ENCODE measurements around the gene CUBN.

Gene CUBN

DNA sequence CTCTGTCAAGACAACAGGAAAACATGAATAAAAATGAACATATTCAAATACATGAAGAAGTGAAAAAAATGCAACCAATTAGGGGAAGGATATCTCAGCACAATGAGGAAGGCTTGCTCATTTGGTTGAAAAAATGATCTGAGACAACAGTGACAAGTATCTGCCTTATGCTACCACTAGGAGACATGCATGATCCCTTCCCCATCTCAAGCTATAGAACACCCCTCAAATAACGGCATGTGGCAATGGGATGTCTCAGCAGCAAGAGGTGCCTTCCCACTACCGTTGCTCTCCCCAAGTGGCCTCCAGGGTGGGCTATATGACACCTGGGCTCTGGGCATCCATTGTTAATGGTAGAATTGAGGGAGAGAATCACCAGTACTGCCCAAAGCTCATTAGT, 214.3 kb downstream of the CUBN start:
- TF ChIP-seq, protein P1, sequence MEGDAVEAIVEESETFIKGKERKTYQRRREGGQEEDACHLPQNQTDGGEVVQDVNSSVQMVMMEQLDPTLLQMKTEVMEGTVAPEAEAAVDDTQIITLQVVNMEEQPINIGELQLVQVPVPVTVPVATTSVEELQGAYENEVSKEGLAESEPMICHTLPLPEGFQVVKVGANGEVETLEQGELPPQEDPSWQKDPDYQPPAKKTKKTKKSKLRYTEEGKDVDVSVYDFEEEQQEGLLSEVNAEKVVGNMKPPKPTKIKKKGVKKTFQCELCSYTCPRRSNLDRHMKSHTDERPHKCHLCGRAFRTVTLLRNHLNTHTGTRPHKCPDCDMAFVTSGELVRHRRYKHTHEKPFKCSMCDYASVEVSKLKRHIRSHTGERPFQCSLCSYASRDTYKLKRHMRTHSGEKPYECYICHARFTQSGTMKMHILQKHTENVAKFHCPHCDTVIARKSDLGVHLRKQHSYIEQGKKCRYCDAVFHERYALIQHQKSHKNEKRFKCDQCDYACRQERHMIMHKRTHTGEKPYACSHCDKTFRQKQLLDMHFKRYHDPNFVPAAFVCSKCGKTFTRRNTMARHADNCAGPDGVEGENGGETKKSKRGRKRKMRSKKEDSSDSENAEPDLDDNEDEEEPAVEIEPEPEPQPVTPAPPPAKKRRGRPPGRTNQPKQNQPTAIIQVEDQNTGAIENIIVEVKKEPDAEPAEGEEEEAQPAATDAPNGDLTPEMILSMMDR (IDR thresholded peaks at IDR 0.05; ENCODE audit: low read depth, low read length), result no peak
- DNase-seq (ENCODE audit: low read depth in 2 of 2), result no peak
- H3K4me3 ChIP-seq (replicated peaks in 1 of 2; ENCODE audit: low read depth in 2 of 2, low read length in 2 of 2), result no peak overlapping the region

DNA sequence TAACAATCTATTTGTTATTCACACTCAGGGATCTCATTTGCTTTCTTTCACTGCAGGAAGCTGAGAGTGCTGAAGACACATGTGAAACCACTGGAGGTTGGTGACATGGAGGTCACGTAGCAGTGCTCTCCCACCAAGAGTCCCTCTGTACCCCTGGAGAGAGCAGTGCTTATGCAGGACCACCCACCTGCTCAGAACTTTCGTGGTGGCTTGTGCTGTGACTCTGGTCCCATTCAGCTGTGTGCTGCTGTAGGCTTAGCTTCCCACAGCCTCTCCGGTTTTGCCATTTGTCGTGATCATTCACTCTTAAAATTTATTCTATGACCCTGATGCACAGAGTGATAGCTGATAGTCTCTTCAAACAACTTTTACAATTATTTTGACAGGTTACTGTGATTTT, 216.3 kb downstream of the CUBN start:
- no peak for DNase-seq (ENCODE audit: low read depth in 2 of 2)
- TF ChIP-seq, protein P1 (IDR thresholded peaks at IDR 0.05; ENCODE audit: low read depth, low read length), result no peak
- H3K4me3 ChIP-seq (replicated peaks in 1 of 2; ENCODE audit: low read depth in 2 of 2, low read length in 2 of 2), result no peak overlapping the region

DNA sequence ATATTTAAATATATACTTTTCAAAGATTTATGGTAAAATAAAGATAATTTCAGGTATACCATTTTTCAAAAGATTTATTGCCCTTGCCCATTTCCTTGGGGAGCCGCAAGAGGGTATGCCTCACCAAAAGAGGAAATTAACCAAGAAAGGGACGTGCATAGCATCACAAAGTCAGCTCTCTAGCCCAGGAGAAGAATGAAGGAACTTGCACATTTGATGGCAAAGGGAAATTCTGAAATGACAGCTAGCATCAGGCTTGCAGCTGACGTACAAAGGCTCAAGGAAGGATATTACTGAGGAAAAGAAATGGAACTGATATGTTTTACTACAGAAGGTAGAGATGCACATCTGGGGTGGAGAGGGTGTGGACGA, 218.8 kb downstream of the CUBN start:
- H3K4me3 ChIP-seq (replicated peaks in 1 of 2; ENCODE audit: low read depth in 2 of 2, low read length in 2 of 2), result no peak overlapping the region
- TF ChIP-seq, protein P1 (IDR thresholded peaks at IDR 0.05; ENCODE audit: low read depth, low read length), result no peak
- DNase-seq (ENCODE audit: low read depth in 2 of 2), result peak in 1 of 2 donors; percentile 31

DNA sequence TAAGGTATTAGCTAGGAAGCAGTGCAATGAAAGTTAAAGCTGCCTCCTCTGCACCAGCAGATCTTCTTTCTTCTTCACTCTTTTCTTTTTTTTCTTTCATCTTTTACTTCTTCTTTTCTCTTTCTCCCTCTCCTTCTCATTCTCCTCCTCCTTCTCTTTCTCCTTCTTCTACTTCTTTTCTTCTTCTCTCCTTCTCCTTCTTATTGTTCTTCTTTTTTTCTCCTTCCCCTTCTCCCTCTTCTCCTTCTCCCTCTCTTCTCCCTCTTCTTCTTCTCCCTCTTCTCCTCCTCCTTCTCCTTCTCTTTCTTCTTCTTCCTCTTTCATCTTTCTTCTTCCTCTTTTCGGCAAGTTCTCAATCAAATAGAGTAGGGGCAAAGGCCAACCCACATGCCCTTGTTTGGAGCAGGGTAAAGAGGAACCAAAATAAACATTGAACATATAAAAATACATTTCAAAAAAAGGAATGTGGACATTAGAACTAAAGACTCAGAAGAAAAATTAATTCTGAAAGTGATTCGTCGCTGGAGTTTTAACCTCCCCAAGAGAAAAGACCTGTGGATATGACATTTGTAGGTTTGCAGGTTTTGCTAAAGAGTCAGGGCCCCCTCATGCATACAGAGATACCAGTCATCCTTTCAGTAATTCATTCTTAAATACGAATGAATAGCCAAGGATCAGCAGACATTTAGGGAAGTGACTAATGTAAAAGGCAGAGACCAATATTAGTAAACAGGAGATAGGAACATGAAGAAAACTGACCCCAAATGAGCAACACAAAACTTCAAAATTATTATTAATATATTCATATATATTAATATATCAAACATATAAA, 219.4 kb downstream of the CUBN start:
- DNase-seq (ENCODE audit: low read depth in 2 of 2), result peak; percentile 13 to 61
- TF ChIP-seq, protein P1 (IDR thresholded peaks at IDR 0.05; ENCODE audit: low read depth, low read length), result no peak
- no peak overlapping the region for H3K4me3 ChIP-seq (replicated peaks in 1 of 2; ENCODE audit: low read depth in 2 of 2, low read length in 2 of 2)

DNA sequence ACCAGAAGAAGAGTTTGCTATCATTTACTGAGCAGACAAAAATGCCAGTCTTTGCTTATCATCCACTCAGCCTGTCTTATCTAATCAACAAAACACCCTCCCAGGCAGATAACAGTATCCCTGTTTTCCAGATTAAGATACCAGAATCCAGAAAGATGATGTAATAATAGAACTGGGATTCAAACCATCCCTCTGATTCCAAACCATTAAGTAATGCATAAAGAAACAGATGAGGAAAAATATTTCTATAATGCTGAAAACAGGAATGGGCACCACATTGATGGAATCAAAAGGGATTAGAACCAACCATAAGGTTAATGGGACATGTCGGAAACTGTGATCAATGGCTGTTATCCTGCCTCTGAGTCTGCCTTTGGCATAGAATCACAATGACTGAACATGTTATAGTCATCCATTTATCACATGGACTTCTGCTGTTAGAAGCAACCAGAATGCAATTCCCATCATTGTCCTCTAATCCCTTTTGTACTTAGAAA, 220.3 kb downstream of the CUBN start:
- TF ChIP-seq, protein P1 (IDR thresholded peaks at IDR 0.05; ENCODE audit: low read depth, low read length), result no peak
- peak; percentile 10 to 21 for DNase-seq (ENCODE audit: low read depth in 2 of 2)
- no peak overlapping the region for H3K4me3 ChIP-seq (replicated peaks in 1 of 2; ENCODE audit: low read depth in 2 of 2, low read length in 2 of 2)

DNA sequence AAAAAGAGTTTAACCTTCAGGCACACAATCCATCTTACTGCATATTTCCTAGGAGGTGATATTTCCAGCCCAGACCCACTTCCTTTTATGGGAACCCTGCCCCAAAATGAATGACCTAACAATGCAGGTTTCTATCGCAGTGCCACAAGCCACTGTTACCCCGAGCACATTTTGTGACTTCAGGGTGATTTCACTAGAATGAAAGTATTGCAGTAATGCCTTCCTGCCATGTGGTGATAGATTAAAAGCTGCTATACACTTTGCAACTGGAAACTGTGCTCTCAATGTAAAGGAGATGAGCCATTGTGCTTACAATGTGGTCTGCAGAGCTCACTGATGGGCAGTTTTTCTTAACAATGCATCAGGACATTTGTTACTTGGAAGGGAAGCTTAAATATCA, 221.9 kb downstream of the CUBN start:
- TF ChIP-seq, protein P1 (IDR thresholded peaks at IDR 0.05; ENCODE audit: low read depth, low read length), result no peak
- no peak overlapping the region for H3K4me3 ChIP-seq (replicated peaks in 1 of 2; ENCODE audit: low read depth in 2 of 2, low read length in 2 of 2)
- DNase-seq (ENCODE audit: low read depth in 2 of 2), result no peak
